ACHN (cell line): ENCODE measurements around the gene SRSF9.
"Not testable (repeated sequence)": the region's sequence is repeated elsewhere in the genome, so short reads cannot be mapped to it uniquely, and the experiment has no call there.

Experiments used
- DNase-seq: peaks from one replicate; pipeline ENCODE4 v3.0.0-alpha.2; 2015
- in situ Hi-C: cut with HindIII; loops from 2 replicates; pipeline ENCODE4 v1.10.0; 2017; ENCODE audit warnings: low sequenced_read_pairs, low pct_ligation_motif_present, low pct_unique_long_range_greater_than_20kb

The SRSF9 gene

GRCh38 chr12:120460157-120460556 is 9.4 kb downstream of the SRSF9 start:
- no peak for DNase-seq
- in situ Hi-C loops = no loop called here

GRCh38 chr12:120457133-120457532 is 12.4 kb downstream of the SRSF9 start:
- in situ Hi-C loops = no loop called here
- DNase-seq = peak; percentile 39

DNA sequence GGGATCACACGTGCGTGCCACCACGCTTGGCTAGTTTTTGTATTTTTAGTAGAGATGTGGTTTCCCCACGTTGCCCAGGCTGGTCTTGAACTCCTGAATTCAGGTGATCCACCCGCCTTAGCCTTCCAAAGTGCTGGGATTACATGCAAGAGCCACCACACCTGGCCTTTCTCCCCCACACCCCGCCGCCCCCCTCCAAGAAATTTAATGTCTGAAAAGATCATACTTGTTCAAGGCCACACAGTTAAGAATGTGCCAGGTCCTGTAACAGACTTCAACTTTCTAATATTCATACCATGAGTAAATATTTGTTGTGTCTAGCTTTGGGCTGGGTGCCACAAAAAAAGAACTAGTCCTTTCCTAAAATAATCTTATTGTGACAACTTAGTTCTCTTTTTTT is 14.2 kb downstream of the SRSF9 start:
- no peak for DNase-seq
- in situ Hi-C loops = no loop called here

GRCh38 chr12:120453977-120454376 is 15.6 kb downstream of the SRSF9 start:
- in situ Hi-C loops = no loop called here
- peak; percentile 66 for DNase-seq

DNA sequence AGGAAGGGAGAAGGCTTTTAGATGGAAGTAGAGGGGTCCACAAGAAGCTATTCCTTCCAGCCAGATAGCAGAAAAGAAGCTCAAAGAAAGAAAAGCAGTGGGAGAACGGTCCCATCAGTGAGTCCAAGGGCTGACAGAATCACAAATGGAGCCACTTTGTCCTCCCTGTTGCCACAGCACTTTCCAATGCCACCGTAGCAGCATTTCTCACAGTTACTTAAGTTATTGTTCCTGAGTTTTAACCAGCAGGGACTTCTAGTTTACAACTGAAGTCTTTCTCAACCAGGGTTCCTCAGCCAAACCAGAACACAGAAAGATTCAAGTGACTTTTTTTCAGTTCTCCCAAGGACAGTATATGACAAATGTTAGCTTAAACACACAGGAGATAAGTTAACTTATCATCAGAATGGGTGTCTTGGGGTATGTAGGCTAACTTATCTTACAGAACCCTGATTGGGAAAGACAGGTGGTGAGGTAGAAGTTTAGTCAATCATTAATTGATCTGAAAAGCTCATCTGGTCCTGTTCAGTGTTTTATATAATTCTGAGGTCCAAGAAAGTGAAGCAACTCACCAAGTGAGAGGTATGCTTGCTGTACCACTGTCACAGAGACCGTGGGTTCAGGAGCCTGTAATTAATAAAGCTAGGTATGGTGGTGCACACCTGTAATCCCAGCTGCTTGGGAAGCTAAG is 16.3 kb downstream of the SRSF9 start:
- in situ Hi-C loops = no loop called here
- DNase-seq = no peak

DNA sequence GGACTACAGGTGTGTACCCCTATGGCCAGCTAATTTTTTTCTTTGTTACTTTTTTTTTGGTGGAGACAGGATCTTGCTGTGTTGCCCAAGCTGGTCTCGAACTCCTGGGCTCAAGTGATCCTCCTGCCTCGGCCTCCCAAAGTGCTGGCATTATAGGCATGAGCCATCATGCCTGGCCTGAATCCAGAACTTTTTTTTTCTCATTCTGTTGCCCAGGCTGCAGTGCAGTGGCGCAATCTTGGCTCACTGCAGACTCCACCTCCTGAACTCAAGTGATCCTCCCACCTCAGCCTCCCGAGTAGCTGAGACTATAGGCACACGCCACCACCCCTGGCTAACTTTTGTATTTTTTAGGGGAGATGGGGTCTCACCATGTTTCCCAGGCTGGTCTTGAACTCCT is 17.0 kb downstream of the SRSF9 start:
- in situ Hi-C loops = not testable (repeated sequence)

DNA sequence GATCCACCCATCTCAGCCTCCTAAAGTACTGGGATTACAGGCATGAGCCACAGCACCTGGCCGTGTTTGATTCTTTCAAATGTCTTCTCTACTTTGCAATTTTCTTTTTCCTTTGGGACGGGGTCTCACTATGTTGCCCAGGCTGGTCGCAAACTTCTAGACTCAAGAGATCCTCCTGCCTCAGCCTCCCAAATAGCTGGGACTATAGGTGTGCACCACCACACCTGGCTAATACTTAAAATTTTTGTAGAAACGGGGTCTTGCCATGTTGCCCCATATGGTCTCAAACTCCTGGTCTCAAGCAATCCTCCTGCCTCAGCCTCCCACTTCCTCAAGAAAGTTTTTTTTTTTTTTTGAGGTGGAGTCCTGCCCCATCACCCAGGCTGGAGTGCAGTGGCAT is 21.6 kb downstream of the SRSF9 start:
- in situ Hi-C loops = loop anchor here (25.0 kb wide), 1 partner anchor 111 kb away; the partner anchor contains the start of gene PLA2G1B
- no peak for DNase-seq

More for the DNA sequence above, 17.0 kb downstream of the SRSF9 start:
- not testable (repeated sequence) for DNase-seq

- in situ Hi-C loops = loop anchor here (25.0 kb wide), 1 partner anchor 110 kb away; the partner anchor contains the start of gene PLA2G1B
These were observed 22.7 kb downstream of the SRSF9 start for GRCh38 chr12:120446844-120447178.

DNA sequence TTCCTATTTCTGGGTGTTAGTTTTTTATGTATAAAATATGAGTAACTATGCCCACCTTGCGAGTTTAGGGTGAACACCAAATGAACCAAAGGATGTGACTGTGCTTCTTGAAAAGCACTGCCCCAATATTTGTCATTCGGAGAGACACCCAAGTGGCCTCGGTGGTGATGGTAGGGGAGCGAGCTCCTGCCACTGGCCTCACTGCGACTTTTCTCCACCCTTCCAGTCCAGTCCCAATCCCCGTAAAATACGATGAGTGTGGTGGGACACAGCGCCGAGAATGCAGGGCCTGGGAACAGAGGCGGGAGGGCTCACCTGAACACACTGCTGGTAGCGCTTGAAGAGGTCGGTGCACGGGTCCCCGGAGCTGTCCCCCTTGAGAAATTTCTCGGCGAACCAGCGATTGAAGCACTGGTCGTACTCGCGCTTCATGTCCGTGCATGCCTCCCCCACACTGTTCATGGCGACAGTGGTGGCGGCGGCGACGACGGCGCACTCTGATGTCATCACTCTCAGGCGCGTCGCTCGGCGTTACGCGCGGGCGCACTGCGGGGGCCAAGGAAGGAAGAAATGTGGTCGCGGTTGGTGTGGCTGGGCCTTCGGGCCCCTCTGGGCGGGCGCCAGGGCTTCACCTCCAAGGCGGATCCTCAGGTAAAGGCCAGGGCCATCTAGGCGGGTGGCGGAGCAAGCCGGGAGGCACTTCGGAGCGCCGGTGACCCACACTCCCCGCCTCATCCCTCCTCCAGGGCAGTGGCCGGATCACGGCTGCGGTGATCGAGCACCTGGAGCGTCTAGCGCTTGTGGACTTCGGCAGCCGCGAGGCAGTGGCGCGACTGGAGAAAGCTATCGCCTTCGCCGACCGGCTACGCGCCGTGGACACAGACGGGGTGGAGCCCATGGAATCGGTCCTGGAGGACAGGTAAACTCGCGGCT is 23.4 kb downstream of the SRSF9 start, which contains the start of the genes GATC and TRIAP1:
Gene GATC, plus strand, starts transcription at position 534 of the 933 bp plus-strand sequence. Its CDS starts 37 bp downstream, at position 571.
Gene TRIAP1, minus strand, starts transcription at position 474 of the 933 bp plus-strand sequence. Its CDS starts 12 bp downstream, at position 462.
- in situ Hi-C loops = loop anchor here (25.0 kb wide), 1 partner anchor 109 kb away; the partner anchor contains the start of gene PLA2G1B
- DNase-seq = peak; percentile 89

More at GRCh38 chr12:120446844-120447178, 22.7 kb downstream of the SRSF9 start:
- DNase-seq = not testable (repeated sequence)

GRCh38 chr12:120444676-120445075 is 24.9 kb downstream of the SRSF9 start:
- in situ Hi-C loops = loop anchor here (25.0 kb wide), 1 partner anchor 107 kb away; the partner anchor contains the start of gene PLA2G1B

DNA sequence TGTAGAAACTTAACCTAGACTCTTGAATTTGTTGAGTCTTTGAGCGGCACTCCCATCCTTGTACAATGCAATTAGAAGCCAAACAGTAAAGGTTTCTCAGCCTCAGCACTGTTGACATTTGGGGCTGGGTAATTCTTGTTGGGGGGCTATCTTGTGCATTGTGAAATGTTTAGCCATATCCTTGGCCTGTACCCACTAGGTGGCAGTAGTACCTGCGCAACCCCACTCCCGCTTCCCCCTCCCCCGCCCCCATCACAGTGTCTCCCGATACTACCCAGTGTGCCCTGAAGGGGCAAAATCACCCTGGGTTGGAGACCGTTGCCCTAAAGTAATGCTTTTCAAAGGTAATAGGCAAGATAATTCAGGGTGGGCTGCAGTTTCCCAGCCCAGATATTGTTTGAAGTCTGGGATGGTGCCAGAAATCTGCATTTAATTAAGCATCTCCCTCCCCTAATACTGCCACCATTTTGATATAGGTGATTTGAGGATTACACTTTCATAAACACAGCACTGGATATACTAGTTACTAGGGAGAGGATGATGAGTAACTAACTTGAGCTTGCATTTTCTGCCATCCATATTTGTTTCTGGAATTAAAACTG is 29.8 kb downstream of the SRSF9 start:
- in situ Hi-C loops = loop anchor here (25.0 kb wide), 1 partner anchor 102 kb away; the partner anchor contains the start of gene PLA2G1B
- peak; percentile 85 for DNase-seq

More at GRCh38 chr12:120444676-120445075, 24.9 kb downstream of the SRSF9 start:
- DNase-seq = no peak

DNA sequence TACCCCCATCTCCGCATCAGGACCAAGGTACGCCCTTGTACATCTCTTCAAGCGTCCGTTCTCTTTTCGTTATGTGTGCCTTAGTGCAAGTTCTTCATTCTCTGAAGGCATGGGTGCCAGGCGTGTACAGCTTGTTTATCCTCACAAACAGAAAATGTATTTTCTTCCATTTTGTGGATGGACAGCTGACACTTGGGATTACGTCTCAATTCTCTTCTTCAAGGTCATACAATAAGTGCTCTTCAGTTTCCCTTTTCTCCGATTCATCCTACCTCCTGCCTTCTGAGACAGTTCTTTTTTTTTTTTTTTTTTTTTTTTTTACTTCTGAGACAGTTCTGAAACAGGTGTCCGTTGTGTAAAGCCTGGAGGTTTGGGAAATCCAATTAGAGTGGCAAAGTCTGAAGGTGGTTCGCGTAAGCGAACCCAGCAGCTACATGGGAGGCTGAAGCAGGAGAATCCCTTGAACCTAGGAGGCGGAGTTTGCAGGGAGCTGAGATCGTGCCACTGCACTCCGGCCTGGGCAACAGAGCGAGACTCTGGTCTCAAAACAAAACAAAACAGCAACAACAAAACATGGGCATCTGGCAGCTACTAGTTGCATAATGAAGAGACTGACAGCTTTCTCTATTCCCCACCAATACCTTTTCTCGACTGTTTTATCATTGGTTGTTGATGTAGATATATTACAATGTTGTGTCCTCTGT is 30.9 kb downstream of the SRSF9 start:
- in situ Hi-C loops = loop anchor here (25.0 kb wide), 1 partner anchor 101 kb away; the partner anchor contains the start of gene PLA2G1B
- DNase-seq = peak; percentile 24

GRCh38 chr12:120437735-120438494 is 31.6 kb downstream of the SRSF9 start, which contains the start of gene COX6A1:
Gene COX6A1 (plus strand): TSS chr12:120438113. CDS start chr12:120438127, 14 bp downstream.
- in situ Hi-C loops = loop anchor here (25.0 kb wide), 1 partner anchor 101 kb away; the partner anchor contains the start of gene PLA2G1B
- DNase-seq = peak; percentile 100

- DNase-seq = no peak
- in situ Hi-C loops = loop anchor here (25.0 kb wide), 1 partner anchor 96 kb away; the partner anchor contains the start of gene PLA2G1B
These were observed 36.6 kb downstream of the SRSF9 start for GRCh38 chr12:120432772-120433525.

- in situ Hi-C loops = loop anchor here (25.0 kb wide), 1 partner anchor 92 kb away; the partner anchor contains the start of gene PLA2G1B
- DNase-seq = no peak
These were observed 40.2 kb downstream of the SRSF9 start for GRCh38 chr12:120429368-120429767.

GRCh38 chr12:120428597-120429229 is 40.8 kb downstream of the SRSF9 start:
- in situ Hi-C loops = loop anchor here (25.0 kb wide), 1 partner anchor 91 kb away; the partner anchor contains the start of gene PLA2G1B
- DNase-seq = no peak
